ENCODE data around the gene CFAP92. TPM values are rescaled to one million over a fixed set of nuclear protein-coding genes. Genes with fewer than 3 reads are reported as not detected.

CFAP92 gene
- total and polyA plus RNA-seq, 11 donors: 0.12 to 1.8 (median 0.36) TPM; not detected in 3

DNA sequence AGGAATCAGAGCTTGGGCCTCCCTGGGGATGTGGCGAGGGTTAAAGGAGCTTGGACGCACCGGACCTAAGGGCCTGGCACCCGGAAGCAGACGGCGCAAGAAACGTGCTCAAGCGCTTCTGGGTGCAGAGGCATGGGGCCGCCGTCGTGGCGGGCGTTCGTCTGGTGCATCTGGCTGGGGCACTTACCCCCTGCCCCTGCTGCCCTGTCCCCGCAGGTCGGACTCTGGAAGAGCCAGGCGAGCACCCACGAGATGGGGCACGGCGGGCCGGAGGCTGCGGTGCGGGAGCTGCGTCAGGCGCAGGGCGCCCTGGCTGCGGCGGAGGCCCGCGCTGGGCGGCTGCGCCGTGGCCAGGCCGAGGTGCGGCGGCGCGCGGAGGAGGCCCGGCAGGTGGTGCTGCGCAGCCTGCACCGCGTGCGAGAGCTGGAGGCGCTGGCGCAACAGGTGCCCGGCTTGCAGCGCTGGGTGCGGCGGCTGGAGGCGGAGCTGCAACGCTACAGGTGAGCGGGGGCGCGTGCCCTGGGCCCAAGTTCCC, 9.8 kb upstream of the CFAP92 start:
- peaks cover 0 to 12% (median 0%) of the 10 kb centered on the region in 9 donors for H3K36me3 ChIP-seq
- peak overlapping the region in 8 of 12 donors; percentile 24 to 84 (median 80) for H3K4me3 ChIP-seq
- H3K4me1 ChIP-seq: peaks cover 3 to 75% (median 34%) of the 10 kb centered on the region in 12 donors
- H3K27me3 ChIP-seq: peaks cover 0 to 59% (median 14%) of the 10 kb centered on the region in 9 donors
- no peaks in the 10 kb centered on the region for H3K9me3 ChIP-seq
- no peak for TF ChIP-seq POLR2A (IDR thresholded peaks at IDR 0.05)
- TF ChIP-seq, protein P1, sequence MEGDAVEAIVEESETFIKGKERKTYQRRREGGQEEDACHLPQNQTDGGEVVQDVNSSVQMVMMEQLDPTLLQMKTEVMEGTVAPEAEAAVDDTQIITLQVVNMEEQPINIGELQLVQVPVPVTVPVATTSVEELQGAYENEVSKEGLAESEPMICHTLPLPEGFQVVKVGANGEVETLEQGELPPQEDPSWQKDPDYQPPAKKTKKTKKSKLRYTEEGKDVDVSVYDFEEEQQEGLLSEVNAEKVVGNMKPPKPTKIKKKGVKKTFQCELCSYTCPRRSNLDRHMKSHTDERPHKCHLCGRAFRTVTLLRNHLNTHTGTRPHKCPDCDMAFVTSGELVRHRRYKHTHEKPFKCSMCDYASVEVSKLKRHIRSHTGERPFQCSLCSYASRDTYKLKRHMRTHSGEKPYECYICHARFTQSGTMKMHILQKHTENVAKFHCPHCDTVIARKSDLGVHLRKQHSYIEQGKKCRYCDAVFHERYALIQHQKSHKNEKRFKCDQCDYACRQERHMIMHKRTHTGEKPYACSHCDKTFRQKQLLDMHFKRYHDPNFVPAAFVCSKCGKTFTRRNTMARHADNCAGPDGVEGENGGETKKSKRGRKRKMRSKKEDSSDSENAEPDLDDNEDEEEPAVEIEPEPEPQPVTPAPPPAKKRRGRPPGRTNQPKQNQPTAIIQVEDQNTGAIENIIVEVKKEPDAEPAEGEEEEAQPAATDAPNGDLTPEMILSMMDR (IDR thresholded peaks at IDR 0.05): peak in 4 of 12 donors; percentile 7 to 33 (median 20)
- peak overlapping the region in 3 of 12 donors; percentile 86 to 93 (median 88) for H3K27ac ChIP-seq
- DNase-seq (peak in 1 of 5 donors; percentile 73), ATAC-seq (peak in 2 of 4 donors; percentile 11 to 17)
- intact Hi-C loops (cut with DNase I): no loop called here
- WGBS, 4 donors: 20 to 54% (median 32%) methylated on average over 43 to 55 of the region's 55 CpGs

DNA sequence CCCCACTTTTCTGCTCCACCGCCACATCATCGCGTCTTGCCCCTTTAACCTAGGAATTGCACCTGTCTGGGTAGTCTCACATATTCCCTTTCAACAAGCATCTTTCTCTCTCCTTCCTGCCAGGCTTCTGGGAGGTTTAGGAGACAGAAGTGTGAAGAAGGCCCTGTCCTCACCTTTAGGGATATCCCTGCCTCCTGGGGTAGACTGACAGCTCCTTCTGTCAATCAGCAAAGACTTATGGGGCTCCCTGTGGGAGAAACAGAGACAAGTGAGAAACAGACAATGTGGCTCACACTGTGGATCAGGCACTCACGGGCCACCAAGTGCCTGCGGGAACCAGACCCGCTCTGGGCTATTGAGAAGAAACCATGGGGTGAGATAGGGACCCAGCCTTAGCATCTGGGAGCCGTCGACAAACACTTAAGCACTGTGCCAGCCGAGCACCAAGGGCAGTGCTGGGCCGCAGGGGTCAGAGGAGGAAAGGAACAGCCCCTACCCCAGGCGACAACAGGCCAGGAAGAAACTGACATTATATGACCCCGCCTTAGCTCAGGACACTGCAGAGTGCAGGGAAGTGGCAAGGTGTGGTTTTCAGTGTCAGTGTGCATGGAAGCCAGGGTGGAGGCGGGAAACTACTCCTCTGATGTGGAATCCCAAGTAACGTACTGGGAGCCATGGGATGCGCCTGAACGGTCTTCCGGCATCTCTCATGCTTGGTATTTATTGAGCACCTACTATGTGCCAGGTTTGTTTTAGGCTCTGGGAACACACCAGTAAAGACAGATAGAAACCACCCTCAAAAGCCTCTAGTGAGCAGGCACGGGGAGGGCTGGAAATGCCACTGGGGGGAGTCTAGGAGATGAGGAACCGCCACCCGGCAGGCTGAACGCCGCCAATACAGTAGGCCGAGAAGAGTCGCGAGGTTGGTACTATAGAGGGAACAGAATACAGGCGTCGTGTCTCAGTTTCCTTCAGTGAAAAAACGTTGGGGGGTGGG, 9.0 kb upstream of the CFAP92 start:
- peaks cover 0 to 59% (median 14%) of the 10 kb centered on the region in 9 donors for H3K27me3 ChIP-seq
- peaks cover 0 to 12% (median 0%) of the 10 kb centered on the region in 9 donors for H3K36me3 ChIP-seq
- peaks cover 3 to 72% (median 31%) of the 10 kb centered on the region in 12 donors for H3K4me1 ChIP-seq
- peak overlapping the region in 10 of 12 donors; percentile 56 to 84 (median 80) for H3K4me3 ChIP-seq
- intact Hi-C loops (cut with DNase I): no loop called here
- DNase-seq: no peak
- TF ChIP-seq, protein P1 (IDR thresholded peaks at IDR 0.05): no peak
- TF ChIP-seq POLR2A (IDR thresholded peaks at IDR 0.05): no peak
- no peaks in the 10 kb centered on the region for H3K9me3 ChIP-seq
- peak overlapping the region in 3 of 12 donors; percentile 86 to 93 (median 88) for H3K27ac ChIP-seq
- no peak for ATAC-seq
- WGBS, 4 donors: 41 to 53% (median 47%) methylated on average over 27 to 28 of the region's 28 CpGs

DNA sequence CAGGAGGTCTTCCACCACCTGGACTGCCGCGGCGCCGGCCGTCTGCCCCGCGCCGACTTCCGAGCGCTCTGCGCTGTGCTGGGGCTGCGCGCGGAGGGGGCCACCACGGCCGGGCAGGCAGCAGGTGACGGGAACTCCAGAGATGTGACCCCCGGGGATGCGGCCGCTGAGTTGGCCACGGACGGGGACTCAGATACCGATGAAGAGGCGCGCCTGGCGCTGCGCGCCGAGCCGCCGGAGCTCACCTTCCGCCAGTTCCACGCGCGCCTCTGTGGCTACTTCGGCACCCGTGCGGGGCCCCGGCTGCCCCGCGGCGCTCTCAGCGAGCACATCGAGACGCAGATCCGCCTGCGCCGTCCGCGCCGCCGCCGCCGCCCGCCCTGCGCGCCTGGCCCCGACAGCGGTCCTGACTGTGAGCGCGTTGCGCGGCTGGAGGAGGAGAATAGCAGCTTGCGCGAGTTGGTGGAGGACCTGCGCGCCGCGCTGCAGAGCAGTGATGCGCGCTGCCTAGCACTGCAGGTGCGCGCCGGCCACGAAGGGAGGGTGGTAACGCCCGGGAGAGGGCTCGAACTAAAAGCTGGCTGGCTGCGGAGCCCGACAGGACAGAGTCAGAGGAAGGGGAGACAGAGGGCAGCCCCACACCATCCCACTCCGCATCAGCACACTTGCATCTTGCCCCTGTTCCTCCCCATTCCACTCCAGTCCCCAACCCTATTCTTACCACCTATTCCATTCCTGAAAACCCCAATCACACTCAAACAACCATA, 8.1 kb upstream of the CFAP92 start:
- peak overlapping the region; percentile 27 to 84 (median 76) for H3K4me3 ChIP-seq
- H3K27me3 ChIP-seq: peaks cover 0 to 59% (median 14%) of the 10 kb centered on the region in 9 donors
- ATAC-seq (peak in 2 of 4 donors; percentile 19 to 33), DNase-seq (no peak)
- H3K36me3 ChIP-seq: peaks cover 0 to 9% (median 0%) of the 10 kb centered on the region in 9 donors
- peaks cover 3 to 63% (median 26%) of the 10 kb centered on the region in 12 donors for H3K4me1 ChIP-seq
- intact Hi-C loops (cut with DNase I): loop anchor here in 1 of 10 donors (2.0 kb wide), 1 partner anchor 25 kb away; no protein-coding TSS in a partner anchor
- H3K9me3 ChIP-seq: no peaks in the 10 kb centered on the region
- WGBS, 4 donors: 1 to 4% (median 1%) methylated on average over 16 to 81 of the region's 81 CpGs
- H3K27ac ChIP-seq: peak overlapping the region in 11 of 12 donors; percentile 59 to 95 (median 86)
- no peak for TF ChIP-seq POLR2A (IDR thresholded peaks at IDR 0.05)

Measured in heart left ventricle (tissue), 16 donors.